ENCODE data around the gene LYSMD1.

The LYSMD1 gene

GRCh38 chr1:151175041-151175741 lies 9.5 kb upstream of the LYSMD1 start:
- no peak for DNase-seq

GRCh38 chr1:151171190-151171589 lies 5.5 kb upstream of the LYSMD1 start:
- DNase-seq: no peak

GRCh38 chr1:151167116-151167515 lies 1.4 kb upstream of the LYSMD1 start:
- DNase-seq: no peak

- DNase-seq: no peak
These were observed 829 bp upstream of the LYSMD1 start for GRCh38 chr1:151166505-151166956.

- no peak for DNase-seq
These were observed 393 bp downstream of the LYSMD1 start for GRCh38 chr1:151165281-151165737.

GRCh38 chr1:151164732-151165280 lies 896 bp downstream of the LYSMD1 start:
- no peak for DNase-seq

GRCh38 chr1:151159373-151159772 lies 6.3 kb downstream of the LYSMD1 start:
- no peak for DNase-seq

- DNase-seq: peak; percentile 16
These were observed 6.9 kb downstream of the LYSMD1 start for GRCh38 chr1:151158751-151159251.

- peak; percentile 29 for DNase-seq
These were observed 7.4 kb downstream of the LYSMD1 start for GRCh38 chr1:151158326-151158725.

- DNase-seq: peak; percentile 74
These were observed 8.6 kb downstream of the LYSMD1 start for GRCh38 chr1:151157067-151157531.

GRCh38 chr1:151156515-151156819 lies 9.2 kb downstream of the LYSMD1 start, which contains the start of gene TNFAIP8L2:
TSS of gene TNFAIP8L2 (plus strand) at chr1:151156649. CDS start at chr1:151158698, 2,049 bp downstream.
- DNase-seq: peak; percentile 90

- DNase-seq: no peak
These were observed 18.0 kb downstream of the LYSMD1 start for GRCh38 chr1:151147665-151148064.

- DNase-seq: no peak
These were observed 18.6 kb downstream of the LYSMD1 start for GRCh38 chr1:151147132-151147503.

GRCh38 chr1:151146412-151147131 lies 19.1 kb downstream of the LYSMD1 start, which contains the start of gene SEMA6C:
TSS of gene SEMA6C (minus strand) at chr1:151146631. CDS start at chr1:151142621, 4,010 bp downstream.
- peak; percentile 91 for DNase-seq

- no peak for DNase-seq
These were observed 19.7 kb downstream of the LYSMD1 start for GRCh38 chr1:151146072-151146411.

GRCh38 chr1:151145304-151146071 lies 20.2 kb downstream of the LYSMD1 start:
- DNase-seq: peak; percentile 41

GRCh38 chr1:151144474-151145303 lies 21.0 kb downstream of the LYSMD1 start:
- DNase-seq: no peak

- DNase-seq: no peak
These were observed 21.7 kb downstream of the LYSMD1 start for GRCh38 chr1:151143986-151144385.

- DNase-seq: no peak
These were observed 22.7 kb downstream of the LYSMD1 start for GRCh38 chr1:151143057-151143435.

GRCh38 chr1:151142411-151143056 lies 23.2 kb downstream of the LYSMD1 start:
- DNase-seq: no peak

GRCh38 chr1:151137789-151138188 lies 27.9 kb downstream of the LYSMD1 start:
- no peak for DNase-seq
